Kidney epithelial cell (primary cell): ENCODE results near the gene NTRK3. TPM values are rescaled to one million over a fixed set of nuclear protein-coding genes. Genes with fewer than 3 reads are reported as not detected.

Experiments used
- DNase-seq: peaks from one replicate; pipeline ENCODE4 v3.0.0-alpha.2; 2010; ENCODE audit warnings: low read depth
- H3K27me3 ChIP-seq: 2 replicates; pipeline ENCODE4 v1.6.0; 2011; ENCODE audit warnings: low read length; ENCODE audit not compliant: control insufficient read depth, insufficient read depth
- H3K36me3 ChIP-seq: 2 replicates; pipeline ENCODE4 v1.5.1; 2011; ENCODE audit warnings: low read length; ENCODE audit not compliant: control insufficient read depth, insufficient read depth
- H3K4me3 ChIP-seq: 2 replicates; pipeline ENCODE4 v1.5.1; 2011; ENCODE audit warnings: low read depth, mild to moderate bottlenecking, control low read depth, low read length
- total RNA-seq: library from RNA; depleted of rRNA; stranded (reverse); fragments of >200 nt; gene quantifications from 2 replicates; pipeline ENCODE4 v1.2.3, GENCODE V29; 2015
- TF ChIP-seq, protein P1 (sequence below): IDR thresholded peaks from 2 replicates; pipeline ENCODE4 v1.5.1; 2011; ENCODE audit warnings: mild to moderate bottlenecking, moderate library complexity, low read length, control low read depth, inconsistent platforms; ENCODE audit not compliant: insufficient read depth, poor library complexity, severe bottlenecking

Gene NTRK3
- total RNA-seq, 1 donor from 2014 or later = not detected

DNA sequence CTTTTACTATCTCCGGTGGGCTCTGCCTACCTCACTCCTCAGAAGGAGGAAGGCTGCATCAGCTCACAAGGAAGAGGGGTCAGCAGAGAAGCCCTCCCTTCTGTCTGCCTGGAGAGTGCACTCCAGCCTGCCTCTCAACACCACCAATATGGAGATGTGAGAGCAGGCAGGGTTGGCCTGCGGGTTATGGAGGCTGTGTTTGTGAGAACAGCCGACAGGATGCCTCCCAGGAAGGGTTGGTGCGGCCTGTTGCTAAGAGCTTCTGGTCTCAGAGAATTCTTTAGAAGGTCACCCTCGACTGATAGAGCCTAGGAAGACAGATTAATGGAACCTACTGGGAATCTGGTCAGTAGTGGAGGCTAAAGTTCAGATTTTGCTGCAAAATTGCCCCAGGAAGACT lies 326.1 kb downstream of the NTRK3 start:
- TF ChIP-seq, protein P1, sequence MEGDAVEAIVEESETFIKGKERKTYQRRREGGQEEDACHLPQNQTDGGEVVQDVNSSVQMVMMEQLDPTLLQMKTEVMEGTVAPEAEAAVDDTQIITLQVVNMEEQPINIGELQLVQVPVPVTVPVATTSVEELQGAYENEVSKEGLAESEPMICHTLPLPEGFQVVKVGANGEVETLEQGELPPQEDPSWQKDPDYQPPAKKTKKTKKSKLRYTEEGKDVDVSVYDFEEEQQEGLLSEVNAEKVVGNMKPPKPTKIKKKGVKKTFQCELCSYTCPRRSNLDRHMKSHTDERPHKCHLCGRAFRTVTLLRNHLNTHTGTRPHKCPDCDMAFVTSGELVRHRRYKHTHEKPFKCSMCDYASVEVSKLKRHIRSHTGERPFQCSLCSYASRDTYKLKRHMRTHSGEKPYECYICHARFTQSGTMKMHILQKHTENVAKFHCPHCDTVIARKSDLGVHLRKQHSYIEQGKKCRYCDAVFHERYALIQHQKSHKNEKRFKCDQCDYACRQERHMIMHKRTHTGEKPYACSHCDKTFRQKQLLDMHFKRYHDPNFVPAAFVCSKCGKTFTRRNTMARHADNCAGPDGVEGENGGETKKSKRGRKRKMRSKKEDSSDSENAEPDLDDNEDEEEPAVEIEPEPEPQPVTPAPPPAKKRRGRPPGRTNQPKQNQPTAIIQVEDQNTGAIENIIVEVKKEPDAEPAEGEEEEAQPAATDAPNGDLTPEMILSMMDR = no peak
- no peak for DNase-seq
- no peaks in the 10 kb centered on the region for H3K27me3 ChIP-seq
- no peak overlapping the region for H3K4me3 ChIP-seq
- no peaks in the 10 kb centered on the region for H3K36me3 ChIP-seq

DNA sequence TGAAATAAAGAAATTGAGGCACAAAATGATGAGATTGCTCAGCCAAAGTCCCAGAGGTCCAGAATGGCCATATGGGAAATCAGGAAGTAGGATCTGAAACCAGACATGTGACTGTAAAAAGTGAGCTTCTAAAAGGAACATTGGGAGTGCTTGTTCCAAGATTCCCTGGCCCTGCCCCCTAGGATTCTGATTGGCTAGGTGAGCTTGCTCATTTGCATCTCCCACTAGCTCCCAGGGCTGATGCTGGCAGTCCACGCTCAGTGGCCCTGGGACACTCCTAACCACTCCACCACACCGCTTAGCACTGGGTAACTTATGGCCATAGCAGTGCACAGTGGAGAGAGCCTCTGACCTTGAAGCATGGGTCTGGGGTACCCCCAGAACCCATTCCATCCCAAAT lies 326.7 kb downstream of the NTRK3 start:
- no peak overlapping the region for H3K4me3 ChIP-seq
- no peak for DNase-seq
- TF ChIP-seq, protein P1 = no peak
- no peaks in the 10 kb centered on the region for H3K27me3 ChIP-seq
- H3K36me3 ChIP-seq = no peaks in the 10 kb centered on the region

- TF ChIP-seq, protein P1 = no peak
- Histone ChIP-seq H3K4me3 (no peak overlapping the region), H3K36me3 (no peaks in the 10 kb centered on the region), H3K27me3 (no peaks in the 10 kb centered on the region)
- no peak for DNase-seq
Measured at GRCh38 chr15:87924433-87924832, 332.1 kb downstream of the NTRK3 start.

GRCh38 chr15:87919064-87919463 lies 337.5 kb downstream of the NTRK3 start:
- TF ChIP-seq, protein P1 = no peak
- H3K4me3 ChIP-seq = no peak overlapping the region
- no peaks in the 10 kb centered on the region for H3K27me3 ChIP-seq
- H3K36me3 ChIP-seq = no peaks in the 10 kb centered on the region
- no peak for DNase-seq

GRCh38 chr15:87917480-87917879 lies 339.1 kb downstream of the NTRK3 start:
- Histone ChIP-seq H3K27me3 (no peaks in the 10 kb centered on the region), H3K4me3 (no peak overlapping the region), H3K36me3 (no peaks in the 10 kb centered on the region)
- TF ChIP-seq, protein P1 = no peak
- no peak for DNase-seq

DNA sequence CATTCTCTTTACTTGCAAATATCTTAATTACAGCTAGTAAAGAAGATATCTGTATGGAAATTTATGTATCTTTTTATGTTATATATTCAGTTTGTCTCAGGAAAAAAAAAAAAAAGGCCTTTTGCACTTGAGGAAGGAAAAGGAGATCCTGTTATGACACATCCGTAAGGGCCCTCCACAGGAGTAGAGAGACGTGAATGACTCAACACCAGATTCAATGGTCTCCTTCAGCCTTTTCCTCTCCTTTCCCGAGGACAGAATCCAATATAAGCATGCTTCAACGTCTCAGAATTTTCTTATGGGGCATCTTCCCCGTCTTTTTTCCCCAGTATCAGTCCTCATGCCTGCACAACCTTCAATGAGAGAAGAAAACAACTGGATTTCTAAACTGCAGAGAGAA lies 340.3 kb downstream of the NTRK3 start:
- Histone ChIP-seq H3K4me3 (no peak overlapping the region), H3K36me3 (no peaks in the 10 kb centered on the region), H3K27me3 (no peaks in the 10 kb centered on the region)
- no peak for DNase-seq
- TF ChIP-seq, protein P1 = no peak
